Bronchial epithelial cell (primary cell): ENCODE data around the gene CADPS2. TPM values are rescaled to one million over a fixed set of nuclear protein-coding genes. Genes with fewer than 3 reads are reported as not detected.
A peak's percentile ranks its signal among the peaks of the same experiment; 100 is the strongest.

Experiments
- DNase-seq: peaks from one replicate; pipeline ENCODE4 v3.0.0-alpha.2; 2010; ENCODE audit warnings: low read depth
- FAIRE-seq: peaks from 2 replicates; lab custom pipeline; 2011; peaks lifted over from hg19 to GRCh38; lab: Jason Lieb, UNC
- H3K27me3 ChIP-seq: 2 replicates; pipeline ENCODE4 v1.5.1; 2011; ENCODE audit warnings: low read length; ENCODE audit not compliant: control insufficient read depth, insufficient read depth
- H3K36me3 ChIP-seq: 2 replicates; pipeline ENCODE4 v1.5.1; 2011; ENCODE audit warnings: low read length; ENCODE audit not compliant: control insufficient read depth, insufficient read depth
- H3K4me3 ChIP-seq: 2 replicates; pipeline ENCODE4 v1.5.1; 2011; ENCODE audit warnings: mild to moderate bottlenecking, low read depth, low read length, control low read depth
- CTCF ChIP-seq: IDR thresholded peaks from 2 replicates; pipeline ENCODE4 v1.5.1; 2011; ENCODE audit warnings: mild to moderate bottlenecking, moderate library complexity, low read length, control low read depth, inconsistent platforms; ENCODE audit not compliant: insufficient read depth, severe bottlenecking
- total RNA-seq: library from RNA; depleted of rRNA; stranded (reverse); fragments of >200 nt; gene quantifications from 2 replicates; pipeline ENCODE4 v1.2.1, GENCODE V29; 2014

The CADPS2 gene
- total RNA-seq, 1 donor from 2014 or later: 4.2 TPM

- H3K36me3 ChIP-seq: no peaks in the 10 kb centered on the region
- H3K27me3 ChIP-seq: no peaks in the 10 kb centered on the region
- DNase-seq (no peak), FAIRE-seq (no peak)
- TF ChIP-seq CTCF: no peak
- no peak overlapping the region for H3K4me3 ChIP-seq
Measured at GRCh38 chr7:122768827-122769226, 117.4 kb downstream of the CADPS2 start.

GRCh38 chr7:122767339-122767738 is 118.9 kb downstream of the CADPS2 start:
- H3K36me3 ChIP-seq: no peaks in the 10 kb centered on the region
- FAIRE-seq (no peak), DNase-seq (no peak)
- H3K4me3 ChIP-seq: no peak overlapping the region
- TF ChIP-seq CTCF: no peak
- H3K27me3 ChIP-seq: no peaks in the 10 kb centered on the region

- no peak overlapping the region for H3K4me3 ChIP-seq
- no peak for TF ChIP-seq CTCF
- no peaks in the 10 kb centered on the region for H3K36me3 ChIP-seq
- no peaks in the 10 kb centered on the region for H3K27me3 ChIP-seq
- no peak for FAIRE-seq
- DNase-seq: no peak
Measured at GRCh38 chr7:122766593-122766992, 119.7 kb downstream of the CADPS2 start.

GRCh38 chr7:122764902-122765301 is 121.4 kb downstream of the CADPS2 start:
- no peaks in the 10 kb centered on the region for H3K36me3 ChIP-seq
- H3K4me3 ChIP-seq: no peak overlapping the region
- TF ChIP-seq CTCF: no peak
- no peaks in the 10 kb centered on the region for H3K27me3 ChIP-seq
- peak; percentile 83 for DNase-seq
- peak; percentile 50 for FAIRE-seq

GRCh38 chr7:122764020-122764419 is 122.2 kb downstream of the CADPS2 start:
- no peak for FAIRE-seq
- DNase-seq: no peak
- Histone ChIP-seq H3K4me3 (no peak overlapping the region), H3K27me3 (no peaks in the 10 kb centered on the region), H3K36me3 (no peaks in the 10 kb centered on the region)
- no peak for TF ChIP-seq CTCF

- H3K4me3 ChIP-seq: no peak overlapping the region
- H3K27me3 ChIP-seq: no peaks in the 10 kb centered on the region
- H3K36me3 ChIP-seq: no peaks in the 10 kb centered on the region
- FAIRE-seq (no peak), DNase-seq (no peak)
- no peak for TF ChIP-seq CTCF
Measured at GRCh38 chr7:122762071-122762470, 124.2 kb downstream of the CADPS2 start.
